K562 (cell line): ENCODE results near the gene MX1. TPM values are rescaled to one million over a fixed set of nuclear protein-coding genes. Genes with fewer than 3 reads are reported as not detected.

Source experiments
- ATAC-seq: fragments of 200-7000 bp; cut with Tn5 transposase; 3 replicates; pipeline ENCODE4 v1.9.1; 2020; ENCODE audit warnings: moderate library complexity
- BruUV-seq: library from RNA; stranded (reverse); fragments of 400-500 nt; replicated peaks from 2 replicates; lab custom pipeline; 2021; lab: Mats Ljungman, UMichigan
- CTCF ChIA-PET: fragments of 300-600 bp; formaldehyde crosslinking; extraction: SDS; loops from one replicate; lab custom pipeline; 2021; ENCODE audit warnings: low intra/inter-chr PET ratio; lab: Yijun Ruan, JAX
- POLR2A ChIA-PET: fragments of 300-600, 350-650 bp; sonication (Branson Sonifier 250); formaldehyde crosslinking; extraction: SDS; loops from one replicate; lab custom pipeline; 2021; ENCODE audit warnings: antibody characterized with exemption, inconsistent platforms; lab: Yijun Ruan, JAX
- DNase-seq, 4 experiments: peaks; one replicate each; pipeline versions ENCODE4 v3.0.0 to v3.0.0-alpha.2; 2011 to 2018; ENCODE audit warnings: low spot score in 3 of 4, mixed read lengths in 3 of 4; ENCODE audit errors: extremely low read depth in 1 of 4
- FAIRE-seq: peaks from 2 replicates; lab custom pipeline; 2011; peaks lifted over from hg19 to GRCh38; lab: Jason Lieb, UNC
- H2AFZ ChIP-seq: 2 replicates; pipeline ENCODE4 v1.6.0; 2011; ENCODE audit warnings: low read depth, low read length, control low read depth, inconsistent platforms
- H3K27ac ChIP-seq: fragments of 200-600 bp; 3 replicates; pipeline ENCODE4 v1.8.0; 2011; ENCODE audit warnings: low read depth, mild to moderate bottlenecking, control low read depth, inconsistent platforms, low read length, moderate library complexity, mixed read lengths; ENCODE audit errors: extremely low read depth
- H3K27me3 ChIP-seq, 2 experiments: fragments of 300-600 bp in 1 of 2; 2 replicates in 1 of 2; 3 replicates in 1 of 2; pipeline versions ENCODE4 v1.6.0 to v1.8.0; 2011; ENCODE audit warnings: inconsistent platforms in 2 of 2, low read length in 2 of 2, mild to moderate bottlenecking in 1 of 2, mixed read lengths in 1 of 2, moderate library complexity in 1 of 2; ENCODE audit not compliant: control insufficient read depth in 2 of 2, insufficient read depth in 2 of 2
- H3K36me3 ChIP-seq: fragments of 300-600 bp; 3 replicates; pipeline ENCODE4 v1.8.0; 2011; ENCODE audit warnings: mild to moderate bottlenecking, low read length, inconsistent platforms; ENCODE audit not compliant: control insufficient read depth, insufficient read depth
- H3K4me1 ChIP-seq, 2 experiments: fragments of 200-600 bp in 1 of 2; replicated peaks in 1 of 2; 2 replicates in 1 of 2; 3 replicates in 1 of 2; pipeline versions ENCODE4 v1.5.1 to v1.8.0; 2011; ENCODE audit warnings: inconsistent platforms in 2 of 2, low read length in 2 of 2, mild to moderate bottlenecking in 1 of 2, mixed read lengths in 1 of 2, moderate library complexity in 1 of 2; ENCODE audit not compliant: control insufficient read depth in 2 of 2, insufficient read depth in 2 of 2
- H3K4me2 ChIP-seq: 2 replicates; pipeline ENCODE4 v1.6.1; 2011; ENCODE audit warnings: low read length, control low read depth, inconsistent platforms, mixed read lengths; ENCODE audit not compliant: insufficient read depth
- H3K4me3 ChIP-seq: fragments of 200-600 bp; sonication (generic), shearing (Covaris generic); 2 replicates; pipeline ENCODE4 v1.5.1; 2016; ENCODE audit warnings: control low read depth, inconsistent platforms
- H3K79me2 ChIP-seq: fragments of 200-600 bp; 3 replicates; pipeline ENCODE4 v1.8.0; 2011; ENCODE audit warnings: low read length, inconsistent platforms; ENCODE audit not compliant: control insufficient read depth, insufficient read depth
- H3K9ac ChIP-seq, 2 experiments: 2 replicates each; pipeline versions ENCODE4 v1.6.0 to v1.6.1; 2011; ENCODE audit warnings: low read depth in 2 of 2, low read length in 2 of 2, control low read depth in 1 of 2, inconsistent platforms in 1 of 2, mild to moderate bottlenecking in 1 of 2, mixed read lengths in 1 of 2; ENCODE audit not compliant: insufficient read depth in 1 of 2
- H3K9me1 ChIP-seq: one replicate; pipeline ENCODE4 v1.6.0; 2011; ENCODE audit warnings: inconsistent platforms, mild to moderate bottlenecking, low read length, moderate library complexity; ENCODE audit not compliant: control insufficient read depth, insufficient read depth
- H3K9me3 ChIP-seq: replicated peaks from 2 replicates; pipeline ENCODE4 v1.5.1; 2011; ENCODE audit warnings: low read depth, low read length, inconsistent platforms; ENCODE audit not compliant: control insufficient read depth, insufficient read depth
- H4K20me1 ChIP-seq: replicated peaks from 2 replicates; pipeline ENCODE4 v1.6.1; 2011; ENCODE audit warnings: low read length, inconsistent platforms, mixed read lengths; ENCODE audit not compliant: control insufficient read depth, insufficient read depth
- ATF1 ChIP-seq, 2 experiments: fragments of 450-650 bp in 1 of 2; IDR thresholded peaks; 2 replicates each; pipeline ENCODE4 v1.6.1; 2016; ENCODE audit warnings: missing compliant biosample characterization in 1 of 2, missing genetic modification characterization in 1 of 2
- BCL6 ChIP-seq: fragments of 250-450 bp; sonication (Bioruptor Pico); IDR thresholded peaks from 2 replicates; pipeline ENCODE4 v1.4.0; 2020
- GABPB1 ChIP-seq: sonication (generic); formaldehyde crosslinking; IDR thresholded peaks from 2 replicates; pipeline ENCODE4 v1.8.0; 2022; ENCODE audit warnings: mild to moderate bottlenecking, missing genetic modification reagents
- HMG20A ChIP-seq: fragments of 450-650 bp; formaldehyde crosslinking; conservative IDR thresholded peaks from 2 replicates; pipeline ENCODE4 v1.4.0; 2020; ENCODE audit warnings: mild to moderate bottlenecking, mixed read lengths
- JUNB ChIP-seq: fragments of 450-650 bp; formaldehyde crosslinking; conservative IDR thresholded peaks from 2 replicates; pipeline ENCODE4 v1.4.0; 2020; ENCODE audit warnings: mild to moderate bottlenecking
- LCOR ChIP-seq: sonication (generic); formaldehyde crosslinking; IDR thresholded peaks from 2 replicates; pipeline ENCODE4 v1.8.0; 2022; ENCODE audit warnings: mild to moderate bottlenecking, missing genetic modification reagents
- NFRKB ChIP-seq: fragments of 450-650 bp; IDR thresholded peaks from 2 replicates; pipeline ENCODE4 v1.6.1; 2016; ENCODE audit warnings: low read depth
- NR3C1 ChIP-seq: sonication (generic); formaldehyde crosslinking; IDR thresholded peaks from 2 replicates; pipeline ENCODE4 v1.8.1; 2022; ENCODE audit warnings: missing genetic modification reagents
- PHB ChIP-seq: fragments of 250-450 bp; sonication (Bioruptor Pico); IDR thresholded peaks from 2 replicates; pipeline ENCODE4 v1.5.0; 2021
- SMC3 ChIP-seq: conservative IDR thresholded peaks from 2 replicates; pipeline ENCODE4 v1.6.1; 2011; ENCODE audit warnings: low read depth, low read length, improper control_type of control experiment; ENCODE audit not compliant: insufficient read depth
- TRIM25 ChIP-seq: fragments of 450-650 bp; IDR thresholded peaks from 2 replicates; pipeline ENCODE4 v1.7.0; 2016; ENCODE audit warnings: borderline replicate concordance
- YBX1 ChIP-seq: fragments of 450-650 bp; IDR thresholded peaks from 2 replicates; pipeline ENCODE4 v1.7.1; 2016; ENCODE audit warnings: mild to moderate bottlenecking
- ZBTB1 ChIP-seq: sonication (generic); formaldehyde crosslinking; IDR thresholded peaks from 2 replicates; pipeline ENCODE4 v1.8.1; 2023; ENCODE audit warnings: missing genetic modification reagents, low read depth, mild to moderate bottlenecking, borderline replicate concordance
- ZNF778 ChIP-seq: fragments of 450-650 bp; formaldehyde crosslinking; IDR thresholded peaks from 2 replicates; pipeline ENCODE4 v1.4.0; 2020; ENCODE audit warnings: mild to moderate bottlenecking, moderate library complexity
- ZNF780A ChIP-seq: fragments of 250-450 bp; sonication (Bioruptor Pico); IDR thresholded peaks from 2 replicates; pipeline ENCODE4 v1.5.0; 2021; ENCODE audit warnings: mild to moderate bottlenecking
- ZNF79 ChIP-seq: fragments of 250-450 bp; sonication (Bioruptor Pico); IDR thresholded peaks from 2 replicates; pipeline ENCODE4 v1.4.0; 2020; ENCODE audit warnings: low read depth, mild to moderate bottlenecking, moderate library complexity
- WGBS: fragments of 100-300 bp; shearing (Covaris generic); methylation state at CpG from one replicate; pipeline ENCODE4 v1.1.6; 2016; ENCODE audit warnings: low coverage, mixed read lengths; ENCODE audit not compliant: insufficient coverage; ENCODE audit errors: missing lambda C conversion rate; 5-methylcytosine and 5-hydroxymethylcytosine counted together
- in situ Hi-C: fragments of 300-500 bp; cut with MboI; formaldehyde crosslinking; loops from 4 replicates; pipeline ENCODE4 v1.15.0; 2018; ENCODE audit warnings: inconsistent platforms, mixed read lengths
- intact Hi-C: fragments of 100-400 bp; cut with micrococcal nuclease; formaldehyde crosslinking; loops from 2 replicates; pipeline ENCODE4 v1.14.2; 2022
- polyA plus RNA-seq, 8 experiments: library from polyadenylated mRNA; depleted of rRNA in 4 of 8; stranded (reverse) in 5 of 8; unstranded in 3 of 8; fragments of >200 nt; fragmentation: Nextera tagmentation in 2 of 8; fragmentation: Illumina TruSeq in 1 of 8; extraction: Ambion mirVana in 2 of 8; extraction: Trizol in 1 of 8; gene quantifications; 2 replicates each; pipeline versions ENCODE4 v1.2.1 to v1.2.3, GENCODE V29; 2011 to 2014; ENCODE audit warnings: inconsistent platforms in 1 of 8, missing spikeins in 1 of 8
- total RNA-seq, 7 experiments: library from RNA; depleted of rRNA in 6 of 7; stranded (reverse); fragments of >200 nt in 6 of 7; fragmentation: Illumina TruSeq in 2 of 7; extraction: Trizol in 2 of 7; gene quantifications; 2 replicates each; pipeline versions ENCODE4 v1.2.1 to v1.2.3, GENCODE V29; 2011 to 2021; ENCODE audit warnings: low replicate concordance in 1 of 7
- TF ChIP-seq, protein P1 (sequence below): fragments of 250-450 bp; sonication (Bioruptor Pico); IDR thresholded peaks from 2 replicates; pipeline ENCODE4 v1.5.0; 2020; ENCODE audit warnings: mild to moderate bottlenecking, borderline replicate concordance
- TF ChIP-seq, protein P2 (sequence below): sonication (generic); formaldehyde crosslinking; IDR thresholded peaks from 2 replicates; pipeline ENCODE4 v1.8.0; 2022; ENCODE audit warnings: mild to moderate bottlenecking, missing genetic modification reagents

Gene MX1
- total and polyA plus RNA-seq, 9 of the 15 experiments (the other 6 are each of a cell fraction or from before 2014, with no cell fraction given) = 0.07 to 0.51 (median 0.21) TPM; not detected in 5

GRCh38 chr21:41466024-41466820 lies 40.2 kb downstream of the MX1 start:
- Histone ChIP-seq H4K20me1 (no peaks in the 10 kb centered on the region), H3K4me2 (no peak overlapping the region), H3K9me3 (no peaks in the 10 kb centered on the region), H3K9me1 (no peaks in the 10 kb centered on the region), H2AFZ (no peak overlapping the region), H3K4me1 (no peaks in the 10 kb centered on the region), H3K9ac (no peak overlapping the region), H3K27me3 (peaks cover 8 to 26% of the 10 kb centered on the region in 2 experiments; a peak in 4 of 5 replicates), H3K79me2 (no peaks in the 10 kb centered on the region), H3K4me3 (no peak overlapping the region), H3K36me3 (no peaks in the 10 kb centered on the region), H3K27ac (no peak overlapping the region)
- no peak for DNase-seq
- BruUV-seq = no TSS peak
- in situ Hi-C loops = no loop called here
- no peak for ATAC-seq
- CTCF ChIA-PET = no interaction called here
- POLR2A ChIA-PET = interaction anchor here (0.6 kb wide), 1 partner anchor 28 kb away, joined by 3 read pairs; no protein-coding TSS in a partner anchor
- TF ChIP-seq NR3C1 (CRISPR knock-in tag) = no peak
- TF ChIP-seq ATF1 (CRISPR knock-in tag; IDR thresholded peaks at IDR 0.05) = no peak
- no peak for TF ChIP-seq ATF1 (tag; IDR thresholded peaks at IDR 0.05)
- no peak for TF ChIP-seq GABPB1 (CRISPR knock-in tag)
- TF ChIP-seq, protein P1, sequence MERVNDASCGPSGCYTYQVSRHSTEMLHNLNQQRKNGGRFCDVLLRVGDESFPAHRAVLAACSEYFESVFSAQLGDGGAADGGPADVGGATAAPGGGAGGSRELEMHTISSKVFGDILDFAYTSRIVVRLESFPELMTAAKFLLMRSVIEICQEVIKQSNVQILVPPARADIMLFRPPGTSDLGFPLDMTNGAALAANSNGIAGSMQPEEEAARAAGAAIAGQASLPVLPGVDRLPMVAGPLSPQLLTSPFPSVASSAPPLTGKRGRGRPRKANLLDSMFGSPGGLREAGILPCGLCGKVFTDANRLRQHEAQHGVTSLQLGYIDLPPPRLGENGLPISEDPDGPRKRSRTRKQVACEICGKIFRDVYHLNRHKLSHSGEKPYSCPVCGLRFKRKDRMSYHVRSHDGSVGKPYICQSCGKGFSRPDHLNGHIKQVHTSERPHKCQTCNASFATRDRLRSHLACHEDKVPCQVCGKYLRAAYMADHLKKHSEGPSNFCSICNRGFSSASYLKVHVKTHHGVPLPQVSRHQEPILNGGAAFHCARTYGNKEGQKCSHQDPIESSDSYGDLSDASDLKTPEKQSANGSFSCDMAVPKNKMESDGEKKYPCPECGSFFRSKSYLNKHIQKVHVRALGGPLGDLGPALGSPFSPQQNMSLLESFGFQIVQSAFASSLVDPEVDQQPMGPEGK (CRISPR knock-in tag) = no peak
- TF ChIP-seq, protein P2, sequence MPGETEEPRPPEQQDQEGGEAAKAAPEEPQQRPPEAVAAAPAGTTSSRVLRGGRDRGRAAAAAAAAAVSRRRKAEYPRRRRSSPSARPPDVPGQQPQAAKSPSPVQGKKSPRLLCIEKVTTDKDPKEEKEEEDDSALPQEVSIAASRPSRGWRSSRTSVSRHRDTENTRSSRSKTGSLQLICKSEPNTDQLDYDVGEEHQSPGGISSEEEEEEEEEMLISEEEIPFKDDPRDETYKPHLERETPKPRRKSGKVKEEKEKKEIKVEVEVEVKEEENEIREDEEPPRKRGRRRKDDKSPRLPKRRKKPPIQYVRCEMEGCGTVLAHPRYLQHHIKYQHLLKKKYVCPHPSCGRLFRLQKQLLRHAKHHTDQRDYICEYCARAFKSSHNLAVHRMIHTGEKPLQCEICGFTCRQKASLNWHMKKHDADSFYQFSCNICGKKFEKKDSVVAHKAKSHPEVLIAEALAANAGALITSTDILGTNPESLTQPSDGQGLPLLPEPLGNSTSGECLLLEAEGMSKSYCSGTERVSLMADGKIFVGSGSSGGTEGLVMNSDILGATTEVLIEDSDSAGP (CRISPR knock-in tag) = no peak
- no peak for TF ChIP-seq TRIM25
- no peak for TF ChIP-seq NFRKB
- no peak for TF ChIP-seq SMC3
- no peak for TF ChIP-seq YBX1
- no peak for TF ChIP-seq JUNB (CRISPR knock-in tag)
- no peak for TF ChIP-seq ZBTB1
- TF ChIP-seq ZNF778 (CRISPR knock-in tag) = no peak
- TF ChIP-seq ZNF780A (CRISPR knock-in tag) = no peak
- no peak for TF ChIP-seq LCOR
- no peak for TF ChIP-seq BCL6
- TF ChIP-seq ZNF79 (CRISPR knock-in tag) = no peak
- TF ChIP-seq HMG20A (CRISPR knock-in tag) = no peak
- no peak for TF ChIP-seq PHB (CRISPR knock-in tag)
- WGBS = 1% methylated on average over 23 of the region's 23 CpGs
- intact Hi-C loops = no loop called here
- no peak for FAIRE-seq
